Lung (tissue), 12 donors: ENCODE data around the gene SPECC1L. TPM values are rescaled to one million over a fixed set of nuclear protein-coding genes. Genes with fewer than 3 reads are reported as not detected.

Experiments
- ATAC-seq: fragments of 200-7000 bp; cut with Tn5 transposase; one replicate; pipeline ENCODE4 v1.9.1; 2020; ENCODE audit warnings: moderate number of reproducible peaks; ENCODE audit not compliant: insufficient read depth, low FRiP score
- DNase-seq, 3 donors: peaks; one replicate each; pipeline ENCODE4 v3.0.0-alpha.2; 2013 to 2017
- H3K27ac ChIP-seq, 2 donors: one replicate each; pipeline ENCODE4 v1.5.1; 2013; ENCODE audit warnings: mild to moderate bottlenecking in 2 of 2, moderate library complexity in 2 of 2, control low read depth in 1 of 2, inconsistent platforms in 1 of 2, low read depth in 1 of 2, low read length in 1 of 2
- H3K27me3 ChIP-seq, 3 donors: one replicate each; pipeline ENCODE4 v1.5.1; 2013; ENCODE audit warnings: low read length in 2 of 3; ENCODE audit not compliant: control insufficient read depth in 3 of 3, insufficient read depth in 3 of 3
- H3K36me3 ChIP-seq, 4 donors: one replicate each; pipeline ENCODE4 v1.5.1; 2013; ENCODE audit warnings: low read length in 4 of 4, mild to moderate bottlenecking in 1 of 4, moderate library complexity in 1 of 4; ENCODE audit not compliant: control insufficient read depth in 4 of 4, insufficient read depth in 4 of 4
- H3K4me1 ChIP-seq, 5 donors: one replicate each; pipeline ENCODE4 v1.5.1; 2013; ENCODE audit warnings: low read length in 5 of 5, mild to moderate bottlenecking in 2 of 5, moderate library complexity in 1 of 5; ENCODE audit not compliant: control insufficient read depth in 5 of 5, insufficient read depth in 5 of 5
- H3K4me3 ChIP-seq: one replicate; pipeline ENCODE4 v1.5.1; 2013; ENCODE audit warnings: mild to moderate bottlenecking, control low read depth, moderate library complexity
- H3K9ac ChIP-seq, 2 donors: one replicate each; pipeline ENCODE4 v1.5.1; 2013; ENCODE audit warnings: low read length in 2 of 2, control low read depth in 1 of 2; ENCODE audit not compliant: insufficient read depth in 1 of 2
- H3K9me3 ChIP-seq, 4 donors: one replicate each; pipeline ENCODE4 v1.5.1; 2013; ENCODE audit warnings: low read length in 3 of 4, mild to moderate bottlenecking in 1 of 4, moderate library complexity in 1 of 4; ENCODE audit not compliant: control insufficient read depth in 4 of 4, insufficient read depth in 3 of 4
- WGBS, 2 donors: extraction: QIAGEN DNeasy Blood & Tissue Kit; methylation state at CpG; one replicate each; pipeline ENCODE4 v1.1.7; 2013; 5-methylcytosine and 5-hydroxymethylcytosine counted together
- polyA plus RNA-seq, 2 donors: library from polyadenylated mRNA; stranded (reverse); fragments of 200-250 nt; gene quantifications; one replicate each; pipeline ENCODE4 v1.2.1, GENCODE V29; 2013
- total RNA-seq, 2 donors: library from RNA; depleted of rRNA in 1 of 2; stranded (reverse); fragments of >200 nt in 1 of 2; gene quantifications; one replicate each; pipeline ENCODE4 v1.2.1, GENCODE V29; 2014 to 2021
- TF ChIP-seq, protein P1 (sequence below): IDR thresholded peaks from 2 replicates; pipeline ENCODE4 v1.5.1; 2012; ENCODE audit warnings: mild to moderate bottlenecking; ENCODE audit errors: control extremely low read depth, extremely low read depth
- donor health status: control.
- donor health status: control.
- donor health status: Bipolar disorder and iron deficiency.
- donor health status: healthy.
- donor health status: DM: yes; HTN: yes; CAD: no.

Gene SPECC1L
- total and polyA plus RNA-seq, 4 donors, result 10.4 to 83.9 (median 37.8) TPM

GRCh38 chr22:24326266-24326665 lies 55.6 kb downstream of the SPECC1L start:
- Histone ChIP-seq H3K27me3 (peaks cover 0 to 2% (median 0%) of the 10 kb centered on the region in 3 donors), H3K36me3 (peaks cover 19 to 57% (median 38%) of the 10 kb centered on the region in 4 donors), H3K4me1 (peaks cover 0 to 20% (median 2%) of the 10 kb centered on the region in 5 donors), H3K9ac (no peak overlapping the region), H3K9me3 (no peaks in the 10 kb centered on the region), H3K4me3 (no peak overlapping the region), H3K27ac (no peak overlapping the region)
- 84% methylated on average over 4 of the region's 4 CpGs for WGBS, 2 donors
- TF ChIP-seq, protein P1, sequence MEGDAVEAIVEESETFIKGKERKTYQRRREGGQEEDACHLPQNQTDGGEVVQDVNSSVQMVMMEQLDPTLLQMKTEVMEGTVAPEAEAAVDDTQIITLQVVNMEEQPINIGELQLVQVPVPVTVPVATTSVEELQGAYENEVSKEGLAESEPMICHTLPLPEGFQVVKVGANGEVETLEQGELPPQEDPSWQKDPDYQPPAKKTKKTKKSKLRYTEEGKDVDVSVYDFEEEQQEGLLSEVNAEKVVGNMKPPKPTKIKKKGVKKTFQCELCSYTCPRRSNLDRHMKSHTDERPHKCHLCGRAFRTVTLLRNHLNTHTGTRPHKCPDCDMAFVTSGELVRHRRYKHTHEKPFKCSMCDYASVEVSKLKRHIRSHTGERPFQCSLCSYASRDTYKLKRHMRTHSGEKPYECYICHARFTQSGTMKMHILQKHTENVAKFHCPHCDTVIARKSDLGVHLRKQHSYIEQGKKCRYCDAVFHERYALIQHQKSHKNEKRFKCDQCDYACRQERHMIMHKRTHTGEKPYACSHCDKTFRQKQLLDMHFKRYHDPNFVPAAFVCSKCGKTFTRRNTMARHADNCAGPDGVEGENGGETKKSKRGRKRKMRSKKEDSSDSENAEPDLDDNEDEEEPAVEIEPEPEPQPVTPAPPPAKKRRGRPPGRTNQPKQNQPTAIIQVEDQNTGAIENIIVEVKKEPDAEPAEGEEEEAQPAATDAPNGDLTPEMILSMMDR, result no peak
- ATAC-seq, result no peak
- DNase-seq, result no peak

- no peak for ATAC-seq
Observed at GRCh38 chr22:24327832-24328231, 57.2 kb downstream of the SPECC1L start.

GRCh38 chr22:24329453-24329852 lies 58.8 kb downstream of the SPECC1L start:
- WGBS, 2 donors, result 56 to 59% methylated on average over 6 of the region's 6 CpGs
- H3K4me3 ChIP-seq, result no peak overlapping the region
- peaks cover 9 to 49% (median 26%) of the 10 kb centered on the region in 4 donors for H3K36me3 ChIP-seq
- no peak for DNase-seq
- peaks cover 0 to 20% (median 2%) of the 10 kb centered on the region in 5 donors for H3K4me1 ChIP-seq
- no peaks in the 10 kb centered on the region for H3K27me3 ChIP-seq
- TF ChIP-seq, protein P1, result no peak
- H3K27ac ChIP-seq, result peak overlapping the region in 1 of 2 donors; percentile 39
- H3K9ac ChIP-seq, result no peak overlapping the region
- ATAC-seq, result no peak
- H3K9me3 ChIP-seq, result no peaks in the 10 kb centered on the region

More at GRCh38 chr22:24327832-24328231, 57.2 kb downstream of the SPECC1L start:
- H3K9me3 ChIP-seq, result no peaks in the 10 kb centered on the region
- no peak for DNase-seq
- H3K9ac ChIP-seq, result no peak overlapping the region
- WGBS, 2 donors, result 92 to 93% methylated on average over 5 of the region's 5 CpGs
- no peak overlapping the region for H3K27ac ChIP-seq
- TF ChIP-seq, protein P1, result no peak
- peaks cover 9 to 50% (median 28%) of the 10 kb centered on the region in 4 donors for H3K36me3 ChIP-seq
- no peaks in the 10 kb centered on the region for H3K27me3 ChIP-seq
- no peak overlapping the region for H3K4me3 ChIP-seq
- H3K4me1 ChIP-seq, result peaks cover 0 to 25% (median 2%) of the 10 kb centered on the region in 5 donors

DNA sequence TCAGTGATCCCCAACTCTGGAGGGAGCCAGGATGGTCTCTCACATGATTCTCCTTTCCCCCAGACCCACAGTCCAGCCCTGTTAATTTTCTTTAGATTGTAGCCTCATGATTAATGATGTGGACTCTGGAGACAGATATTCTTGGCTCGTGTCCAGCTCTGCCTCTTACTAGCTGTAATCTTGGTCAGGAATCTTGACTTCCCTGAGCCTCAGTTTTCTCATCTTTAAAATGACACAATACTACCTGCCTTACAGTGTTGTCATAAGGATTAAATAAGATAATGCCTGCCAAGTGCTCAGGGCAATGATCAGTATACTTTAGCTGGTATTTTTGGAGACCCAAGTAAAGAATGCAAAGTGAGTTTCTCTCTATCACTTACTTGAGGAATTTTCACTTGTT lies 60.0 kb downstream of the SPECC1L start:
- H3K9ac ChIP-seq, result no peak overlapping the region
- no peaks in the 10 kb centered on the region for H3K27me3 ChIP-seq
- TF ChIP-seq, protein P1, result no peak
- peaks cover 13 to 57% (median 31%) of the 10 kb centered on the region in 4 donors for H3K36me3 ChIP-seq
- no peak overlapping the region for H3K27ac ChIP-seq
- ATAC-seq (no peak), DNase-seq (peak in 1 of 3 donors; percentile 28)
- WGBS, 2 donors, result 30 to 73% methylated on average over 1 of the region's 1 CpG
- peaks cover 0 to 15% (median 0%) of the 10 kb centered on the region in 5 donors for H3K4me1 ChIP-seq
- no peak overlapping the region for H3K4me3 ChIP-seq
- H3K9me3 ChIP-seq, result no peaks in the 10 kb centered on the region
